GM21723 (cell line): ENCODE results near the gene HS1BP3.

Experiments
- ATAC-seq: cut with Tn5 transposase; IDR thresholded peaks from one replicate; pipeline ENCODE4 v1.9.1; 2021; ENCODE audit warnings: mild to moderate bottlenecking, moderate library complexity; ENCODE audit not compliant: unreplicated experiment

HS1BP3 gene

DNA sequence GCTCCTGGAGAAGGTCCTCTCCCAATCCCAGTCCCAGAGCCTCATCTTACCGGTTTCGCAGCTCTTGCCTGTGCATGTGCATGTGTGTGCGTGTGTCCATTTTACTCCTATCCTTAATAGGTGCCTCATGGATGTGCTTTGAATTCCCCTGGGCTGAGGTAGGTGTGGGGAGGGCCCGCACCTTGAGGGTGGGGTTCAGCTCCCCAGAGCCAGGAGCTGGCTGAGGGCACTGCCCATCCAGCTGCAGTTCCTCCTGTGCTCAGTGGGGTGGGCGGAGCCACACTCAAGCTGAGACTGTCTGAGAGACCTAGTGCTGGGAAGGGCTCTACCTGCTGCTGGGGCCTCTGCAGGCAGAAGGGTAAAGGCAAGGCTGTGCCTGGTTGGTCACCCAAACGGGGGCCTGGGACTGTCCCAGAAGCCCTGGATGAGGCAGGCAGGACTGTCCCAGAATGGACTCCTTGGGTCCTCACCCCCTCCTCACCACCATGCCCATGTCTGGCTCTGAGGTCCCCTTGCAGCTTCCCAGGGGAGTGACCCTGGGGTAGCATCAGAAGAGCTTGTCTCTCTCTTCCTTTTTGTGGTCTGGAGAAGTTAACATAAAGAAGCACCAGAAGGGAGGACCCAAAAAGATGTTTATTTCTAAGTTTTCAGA, 24.9 kb upstream of the HS1BP3 start:
- peak; percentile 46 for ATAC-seq

DNA sequence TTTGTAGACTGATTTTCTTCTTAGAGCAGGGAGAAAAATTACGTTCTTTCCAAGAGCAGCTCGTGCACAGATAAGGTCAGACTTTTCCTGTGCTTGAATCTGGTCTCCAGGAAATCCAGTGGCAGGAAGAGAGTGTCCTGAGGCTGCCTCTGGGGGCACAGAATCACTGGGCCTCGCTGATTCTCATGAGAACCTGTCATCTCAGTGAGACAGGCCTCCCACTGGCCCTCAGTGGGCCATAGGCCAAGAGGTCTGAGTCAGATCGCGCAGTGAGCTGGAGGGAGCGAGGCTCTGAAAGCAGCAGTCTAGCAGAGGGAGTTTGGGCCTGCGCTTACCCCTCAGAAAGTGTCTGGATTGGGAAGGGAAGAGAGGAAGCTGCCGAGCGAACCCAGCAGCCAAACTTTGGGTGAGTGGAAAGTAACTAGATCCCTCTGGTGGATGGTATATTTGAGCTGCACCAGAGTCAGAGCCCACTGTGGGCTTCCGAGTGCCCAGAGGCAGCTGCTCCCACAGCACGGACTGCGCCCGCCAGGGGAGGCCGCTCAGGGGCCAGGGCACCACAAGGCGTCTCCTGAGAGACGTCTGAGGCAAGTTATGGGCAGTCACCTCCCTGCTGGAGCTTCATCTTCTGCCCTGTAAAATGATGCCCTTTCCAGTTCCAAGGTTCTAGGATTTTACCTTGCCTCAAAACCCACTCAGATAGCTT, 24.2 kb upstream of the HS1BP3 start:
- no peak for ATAC-seq

DNA sequence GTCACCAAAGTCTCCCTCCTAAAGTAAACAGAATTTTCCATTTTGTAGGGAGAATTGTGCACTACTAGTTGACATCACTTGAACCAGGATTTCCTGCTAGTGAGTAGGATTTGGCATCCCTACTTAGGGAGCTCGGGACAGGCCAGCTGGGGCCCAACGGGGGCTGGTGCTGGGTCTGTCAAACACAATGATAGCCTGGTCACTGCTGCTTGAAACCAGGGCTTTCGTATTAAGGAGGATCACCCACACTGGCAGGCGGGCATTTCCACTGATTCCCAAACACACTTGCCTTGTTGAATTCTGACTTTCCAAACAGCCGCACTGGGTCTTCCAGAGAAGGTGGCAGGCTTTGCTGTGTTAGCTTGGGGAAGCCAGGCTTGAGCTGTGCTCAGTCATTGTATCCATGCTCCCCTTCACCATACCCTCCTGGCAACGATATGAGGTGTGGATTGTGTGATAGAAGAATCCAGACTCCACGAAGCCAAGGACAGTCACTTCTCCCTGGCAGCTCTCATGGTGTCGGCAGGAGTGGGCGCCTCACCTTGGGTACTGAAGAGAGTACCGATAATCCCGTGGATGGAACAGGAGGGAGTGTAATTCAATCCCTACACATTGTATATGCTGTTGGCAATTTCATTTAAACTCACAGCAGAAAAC, 23.5 kb upstream of the HS1BP3 start:
- ATAC-seq, result no peak

DNA sequence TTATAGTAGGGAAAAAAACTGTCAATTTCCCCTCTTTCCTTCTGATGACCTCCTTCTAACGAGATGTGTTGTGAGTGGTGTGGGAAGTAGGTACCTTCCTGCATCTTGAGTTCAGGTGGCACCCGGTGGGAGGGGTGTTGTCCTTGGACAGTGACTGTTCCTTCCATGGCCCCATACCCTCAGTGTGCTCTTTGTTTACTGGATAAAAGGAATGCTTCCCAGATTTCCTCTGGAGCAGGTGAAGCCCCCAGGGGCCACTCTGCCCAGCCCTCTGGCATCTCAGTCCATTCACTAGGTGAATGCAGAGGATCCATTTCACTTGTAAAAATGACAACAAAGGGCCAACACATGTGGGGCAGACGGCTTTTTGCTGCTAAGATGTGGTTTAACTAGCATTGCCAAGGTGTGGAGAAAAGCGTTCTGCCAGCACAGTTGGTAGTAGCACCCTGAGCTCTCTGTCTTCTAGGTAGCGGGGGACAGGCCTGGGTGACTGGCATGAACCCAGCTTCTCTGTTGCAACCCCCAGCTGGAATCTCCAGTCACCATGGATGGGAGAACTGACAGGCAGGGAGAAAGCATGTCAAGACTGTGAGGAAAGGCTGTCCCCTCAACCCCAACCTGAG, 22.9 kb upstream of the HS1BP3 start:
- ATAC-seq, result no peak

DNA sequence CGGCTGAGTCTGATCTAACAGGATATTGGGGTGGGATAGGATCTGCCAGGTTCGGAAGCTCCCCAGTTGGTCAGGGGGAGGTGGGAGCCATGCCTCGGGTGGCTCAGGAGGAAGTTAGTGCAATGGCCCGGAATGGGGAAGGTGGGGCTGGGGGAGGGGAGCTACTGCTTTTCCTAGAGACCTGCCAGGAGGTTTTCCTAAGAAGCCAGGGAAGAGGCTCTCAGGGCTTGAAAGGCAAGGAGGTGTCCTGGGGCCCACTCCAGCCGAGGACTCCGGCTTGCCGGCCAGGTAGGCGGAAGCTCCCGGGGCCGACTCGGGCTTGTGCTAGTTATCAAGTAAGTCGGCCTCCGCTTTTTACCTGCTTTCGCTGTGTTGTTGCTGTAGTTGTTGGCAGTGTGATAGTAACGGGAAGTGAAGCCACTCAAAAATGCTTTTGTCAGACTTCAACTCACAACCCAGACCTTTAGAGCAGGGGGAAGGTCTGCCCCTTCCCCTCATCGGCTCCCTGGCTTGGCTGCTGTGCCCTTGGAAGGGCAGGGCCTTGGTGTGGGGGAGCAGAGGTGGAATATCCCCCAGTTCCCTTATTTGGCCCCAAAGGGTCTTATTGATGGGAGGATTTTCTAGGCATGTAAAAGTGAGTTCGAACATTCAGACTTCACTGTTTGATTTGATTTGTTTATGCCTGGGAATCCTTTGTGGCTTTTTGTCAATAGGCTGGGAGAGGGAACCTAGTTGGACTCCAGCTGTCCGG, 21.5 kb upstream of the HS1BP3 start:
- ATAC-seq, result no peak

DNA sequence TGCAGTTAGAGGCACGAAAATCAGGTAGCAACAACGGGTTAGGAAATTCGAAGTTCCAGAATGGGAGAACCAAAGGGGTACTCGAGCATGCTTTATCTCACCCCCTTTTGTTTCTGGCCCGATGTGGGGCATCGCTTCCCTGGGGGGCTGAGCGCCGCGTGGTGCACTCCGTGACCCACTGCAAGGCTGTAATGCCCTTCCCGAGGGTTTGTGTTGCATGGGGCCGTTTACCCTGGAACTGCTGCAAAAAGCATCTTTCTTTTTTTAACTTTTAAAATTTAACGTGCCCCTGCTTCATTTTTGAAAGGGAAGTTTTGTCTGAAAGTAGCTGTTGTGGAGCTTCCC, 20.8 kb upstream of the HS1BP3 start:
- no peak for ATAC-seq

DNA sequence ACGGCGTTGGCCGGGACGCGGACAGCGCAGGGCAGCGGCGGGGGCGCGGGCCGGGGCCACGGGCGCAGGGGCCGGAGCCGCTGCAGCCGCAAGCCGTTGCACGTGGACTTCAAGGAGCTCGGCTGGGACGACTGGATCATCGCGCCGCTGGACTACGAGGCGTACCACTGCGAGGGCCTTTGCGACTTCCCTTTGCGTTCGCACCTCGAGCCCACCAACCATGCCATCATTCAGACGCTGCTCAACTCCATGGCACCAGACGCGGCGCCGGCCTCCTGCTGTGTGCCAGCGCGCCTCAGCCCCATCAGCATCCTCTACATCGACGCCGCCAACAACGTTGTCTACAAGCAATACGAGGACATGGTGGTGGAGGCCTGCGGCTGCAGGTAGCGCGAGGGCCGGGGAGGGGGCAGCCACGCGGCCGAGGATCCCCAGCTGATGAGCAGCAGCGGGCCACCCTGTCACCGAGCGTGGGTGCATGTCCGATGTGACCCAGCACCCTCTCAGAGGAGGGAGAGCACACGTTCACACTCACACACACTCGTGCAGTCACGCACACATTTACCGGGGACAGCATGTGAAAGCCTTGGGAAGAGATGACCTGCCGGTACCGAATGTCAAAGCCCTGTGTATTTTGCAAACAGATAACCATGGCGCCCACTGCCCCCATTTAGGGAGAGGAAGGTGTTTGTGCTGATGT, 20.3 kb upstream of the HS1BP3 start:
- ATAC-seq, result no peak

DNA sequence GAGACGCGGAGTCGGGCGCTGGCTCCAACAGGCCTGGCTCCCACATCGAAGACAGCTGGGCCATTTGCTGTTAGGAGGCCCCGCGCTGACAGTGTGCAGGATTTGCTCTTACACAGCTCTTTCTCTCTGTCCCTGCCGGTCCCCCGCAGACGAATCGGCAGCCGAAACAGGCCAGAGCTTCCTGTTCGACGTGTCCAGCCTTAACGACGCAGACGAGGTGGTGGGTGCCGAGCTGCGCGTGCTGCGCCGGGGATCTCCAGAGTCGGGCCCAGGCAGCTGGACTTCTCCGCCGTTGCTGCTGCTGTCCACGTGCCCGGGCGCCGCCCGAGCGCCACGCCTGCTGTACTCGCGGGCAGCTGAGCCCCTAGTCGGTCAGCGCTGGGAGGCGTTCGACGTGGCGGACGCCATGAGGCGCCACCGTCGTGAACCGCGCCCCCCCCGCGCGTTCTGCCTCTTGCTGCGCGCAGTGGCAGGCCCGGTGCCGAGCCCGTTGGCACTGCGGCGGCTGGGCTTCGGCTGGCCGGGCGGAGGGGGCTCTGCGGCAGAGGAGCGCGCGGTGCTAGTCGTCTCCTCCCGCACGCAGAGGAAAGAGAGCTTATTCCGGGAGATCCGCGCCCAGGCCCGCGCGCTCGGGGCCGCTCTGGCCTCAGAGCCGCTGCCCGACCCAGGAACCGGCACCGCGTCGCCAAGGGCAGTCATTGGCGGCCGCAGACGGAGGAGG, 19.6 kb upstream of the HS1BP3 start:
- ATAC-seq, result no peak

DNA sequence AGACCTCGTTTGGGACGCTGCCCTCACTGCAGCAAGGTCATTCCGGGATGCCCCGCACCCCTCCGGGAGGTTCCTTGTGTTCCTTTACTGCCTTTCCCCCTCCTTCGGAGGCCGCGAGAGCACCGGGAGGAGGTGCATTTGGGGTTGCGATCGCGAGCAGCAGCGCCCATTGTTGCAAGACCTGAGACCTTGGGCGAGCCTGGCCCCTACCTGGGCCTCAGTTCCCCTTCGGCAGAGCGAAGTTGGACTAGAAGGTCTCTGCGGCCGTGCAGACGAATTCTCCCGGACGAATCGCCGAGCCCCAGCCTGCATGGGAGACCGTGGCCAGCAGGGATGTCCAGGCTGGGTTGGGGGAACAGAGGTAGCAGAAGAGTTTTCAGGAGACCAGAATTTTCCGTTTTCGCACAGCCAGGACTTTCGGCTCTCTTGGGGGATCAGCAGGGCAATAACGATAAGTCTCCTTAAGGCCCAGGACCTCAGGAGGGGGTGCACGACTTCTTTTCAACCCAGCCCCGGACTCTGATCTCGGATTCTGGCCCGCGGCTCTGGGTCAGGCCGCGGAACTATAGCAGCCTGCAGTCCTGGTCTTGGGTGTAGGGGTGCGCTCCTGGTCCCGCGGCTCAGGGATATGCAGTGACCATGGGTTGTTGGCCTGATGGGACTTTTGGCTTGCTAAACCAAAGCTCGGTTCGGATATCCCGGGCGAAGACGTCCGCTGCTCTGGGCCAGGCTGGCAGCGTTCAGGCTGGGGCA, 18.8 kb upstream of the HS1BP3 start:
- no peak for ATAC-seq

DNA sequence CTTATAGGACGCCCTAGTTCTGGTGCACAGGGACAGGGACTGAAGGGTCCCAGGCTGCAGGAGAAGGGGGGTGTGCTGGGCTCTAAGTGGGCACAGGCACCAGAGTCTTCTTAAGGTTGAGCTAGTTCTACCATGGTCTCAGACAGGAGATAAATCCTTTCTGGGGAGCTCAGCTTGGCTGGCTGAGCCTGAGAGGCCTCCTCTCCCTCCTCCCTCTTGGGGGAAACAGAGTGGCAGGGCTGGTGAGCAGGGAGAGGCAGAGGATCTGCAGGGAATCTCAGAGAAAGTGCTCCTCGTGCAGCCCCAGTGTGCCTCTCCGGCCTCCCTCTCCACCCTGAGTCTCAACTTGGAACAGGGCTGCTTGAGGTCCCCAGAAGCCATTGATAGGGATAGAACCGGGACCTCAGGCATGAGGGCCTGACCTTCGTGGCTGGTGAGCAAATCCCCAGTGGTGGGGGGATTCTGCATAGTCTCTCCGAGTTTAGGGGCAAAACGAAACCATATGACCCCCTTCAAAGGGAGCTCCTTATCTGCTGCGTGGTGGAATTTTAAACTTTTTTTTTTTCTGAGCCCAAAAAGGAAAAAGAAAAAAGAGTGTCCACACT, 18.1 kb upstream of the HS1BP3 start:
- ATAC-seq, result no peak

DNA sequence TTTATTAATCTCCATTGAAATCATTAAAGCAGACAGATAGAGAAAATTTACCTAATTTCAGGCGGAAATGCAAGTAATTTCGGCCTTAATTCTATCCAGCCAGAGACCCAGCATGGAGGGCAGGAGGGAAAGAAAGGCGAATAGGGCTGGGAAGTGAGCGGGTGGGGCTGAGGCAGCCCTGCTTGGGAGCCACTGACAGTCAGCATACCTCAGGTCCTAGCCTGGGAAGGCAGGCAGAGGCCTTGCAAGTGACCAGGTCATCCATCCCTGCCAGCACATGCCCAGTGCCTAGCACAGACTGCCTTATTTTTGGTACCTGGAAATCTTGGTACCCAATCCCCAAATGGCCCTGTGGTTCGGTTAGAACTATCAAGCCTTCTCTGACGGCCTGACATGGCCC, 17.6 kb upstream of the HS1BP3 start:
- ATAC-seq, result no peak

DNA sequence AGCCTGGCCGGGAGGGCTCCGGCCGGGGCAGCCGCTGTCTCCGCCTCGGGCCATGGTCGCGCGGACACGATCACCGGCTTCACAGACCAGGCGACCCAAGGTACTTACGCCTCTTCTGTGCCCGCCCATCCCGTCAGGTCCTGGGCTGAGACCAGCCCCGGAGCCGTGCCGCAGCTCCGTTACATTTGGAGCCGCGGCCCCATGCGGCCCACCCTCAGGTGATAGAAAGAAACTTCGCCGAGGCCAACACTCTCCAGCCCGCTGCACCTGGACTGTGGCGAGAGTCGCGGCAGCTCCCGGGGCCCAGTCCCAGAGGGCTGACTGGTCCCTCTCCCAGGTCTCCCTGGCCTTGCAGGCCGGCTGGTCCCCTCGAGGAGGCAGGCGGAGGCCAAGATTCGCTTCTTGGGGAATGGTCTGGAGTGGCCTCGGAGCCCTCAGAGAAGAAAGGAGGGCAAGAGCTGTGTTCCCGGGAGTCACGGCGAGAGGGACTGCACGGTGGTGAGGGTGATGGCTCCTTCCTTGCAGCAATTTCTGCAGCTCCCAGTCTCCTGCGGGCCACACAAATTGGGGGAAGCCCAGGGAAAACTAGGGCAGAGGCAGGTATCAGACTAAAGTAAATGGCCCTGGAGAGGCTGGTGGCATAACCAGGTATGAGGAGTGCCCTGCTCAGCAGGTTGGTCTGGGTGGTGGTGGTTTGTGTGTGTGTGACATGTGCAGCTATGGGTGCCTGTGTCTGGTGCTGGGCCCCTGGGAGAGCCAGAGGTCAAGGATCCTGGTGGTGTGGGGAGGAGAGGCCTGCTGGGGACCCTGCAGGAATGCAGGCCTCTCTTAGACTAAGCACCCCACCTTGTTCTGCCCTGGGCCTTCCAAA, 16.9 kb upstream of the HS1BP3 start:
- ATAC-seq, result no peak

DNA sequence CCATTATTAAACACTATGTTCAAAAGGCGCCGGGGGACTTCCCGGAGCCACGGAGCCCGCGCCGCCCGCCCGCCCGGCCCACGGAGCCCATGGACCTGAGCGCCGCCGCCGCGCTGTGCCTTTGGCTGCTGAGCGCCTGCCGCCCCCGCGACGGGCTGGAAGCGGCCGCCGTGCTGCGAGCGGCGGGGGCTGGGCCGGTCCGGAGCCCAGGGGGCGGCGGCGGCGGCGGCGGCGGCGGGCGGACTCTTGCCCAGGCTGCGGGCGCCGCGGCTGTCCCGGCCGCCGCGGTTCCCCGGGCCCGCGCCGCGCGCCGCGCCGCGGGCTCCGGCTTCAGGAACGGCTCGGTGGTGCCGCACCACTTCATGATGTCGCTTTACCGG, 16.2 kb upstream of the HS1BP3 start:
- no peak for ATAC-seq

DNA sequence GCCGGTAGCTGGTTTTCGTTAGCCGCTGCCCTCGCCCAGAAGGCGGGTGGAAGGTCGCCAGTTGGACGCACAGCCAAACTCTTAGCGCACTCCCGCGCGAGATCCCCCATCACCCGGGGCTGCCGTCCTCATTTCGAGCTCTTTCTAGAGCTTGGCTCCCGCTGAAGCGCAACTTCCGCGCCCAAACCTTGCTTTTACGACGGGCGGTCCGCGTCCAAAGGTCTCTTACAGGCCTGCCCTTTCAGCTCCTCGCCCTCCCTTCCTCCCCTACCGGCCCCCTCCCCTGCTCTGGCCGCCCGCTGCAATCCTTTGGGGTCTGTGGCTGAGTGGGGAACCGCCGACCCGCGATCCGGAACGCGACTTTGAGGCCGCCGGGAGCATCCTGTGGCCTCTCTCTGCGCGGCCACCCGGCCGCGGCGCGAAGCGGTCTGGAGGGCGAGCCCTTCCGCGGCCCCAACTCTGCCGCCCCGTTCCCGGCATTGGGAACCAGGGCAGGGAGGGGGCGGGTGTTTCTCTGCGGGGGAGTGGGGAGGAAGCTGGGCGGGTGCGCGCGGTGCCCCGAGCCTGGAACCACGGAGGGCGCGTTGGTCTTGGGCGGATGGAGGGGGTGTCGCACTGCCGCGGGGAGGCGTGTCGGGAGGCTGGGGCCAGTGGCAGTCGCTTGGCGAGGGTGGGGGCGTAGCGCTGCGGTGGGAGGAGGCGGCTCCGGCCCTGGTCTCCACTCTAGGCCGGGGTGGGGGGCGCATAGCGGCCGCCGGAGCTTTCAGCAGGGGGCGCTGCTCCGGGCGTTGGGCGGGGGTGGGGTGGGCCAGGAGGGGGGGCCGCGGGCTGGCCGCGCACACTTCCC, 15.6 kb upstream of the HS1BP3 start, which contains the start of gene GDF7:
GDF7 (plus strand) TSS at position 841 of the 847 bp plus-strand sequence. CDS start 96 bp downstream, outside the sequence.
- no peak for ATAC-seq

DNA sequence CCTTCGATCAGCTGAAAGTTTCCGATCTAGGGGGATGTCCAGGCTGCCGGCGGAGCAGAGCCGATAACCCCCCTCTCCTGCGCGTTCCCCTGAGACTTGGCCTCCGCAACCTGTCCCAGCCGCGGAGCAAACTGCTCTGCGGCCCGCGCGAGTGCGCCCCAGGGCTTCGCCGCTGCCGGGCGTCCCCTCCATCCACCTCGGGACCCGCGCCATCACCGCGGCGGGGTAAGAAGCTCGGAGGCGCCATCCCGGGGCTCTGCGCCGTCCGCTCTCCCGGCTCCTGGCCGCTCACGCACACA, 15.1 kb upstream of the HS1BP3 start:
- no peak for ATAC-seq

DNA sequence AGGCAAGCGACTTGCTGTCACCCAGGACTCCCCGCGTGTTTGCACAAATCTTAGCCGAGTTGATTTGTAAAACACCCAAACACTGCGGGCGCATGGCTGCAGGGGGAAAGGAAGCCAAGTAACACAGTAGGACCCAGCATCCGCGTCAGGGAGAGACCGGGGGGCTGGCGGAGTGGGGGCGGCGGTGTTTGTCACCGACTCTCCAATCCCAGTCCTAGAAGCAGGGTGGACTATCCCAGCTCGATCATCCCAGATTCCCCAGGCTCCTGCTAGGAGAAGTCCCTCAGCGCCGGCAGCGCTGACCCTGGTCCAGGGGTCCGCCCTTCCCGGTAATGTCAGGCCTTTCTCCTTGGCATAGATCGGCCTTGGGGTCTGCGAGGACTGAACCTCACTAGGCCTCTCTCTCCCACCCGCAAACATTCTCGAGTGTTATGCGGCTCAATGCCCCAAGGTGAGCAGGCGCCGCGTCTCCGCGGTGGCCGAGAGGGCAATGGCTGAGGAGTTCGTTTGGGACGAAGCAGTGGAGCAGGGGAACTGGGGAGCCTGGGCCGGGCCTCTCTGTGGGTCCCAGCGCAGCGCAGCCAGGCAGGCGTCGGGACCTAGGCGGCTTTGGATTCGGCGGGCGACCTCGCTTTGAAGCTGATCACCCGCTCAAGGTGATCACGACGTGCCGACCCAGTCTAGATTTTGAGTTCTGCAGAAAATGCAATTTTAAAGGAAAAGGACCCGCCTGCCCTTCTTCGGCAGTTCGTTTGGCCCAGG, 14.5 kb upstream of the HS1BP3 start:
- no peak for ATAC-seq
